Fibroblast of the aortic adventitia (primary cell): ENCODE results near the gene DENND5B. TPM values are rescaled to one million over a fixed set of nuclear protein-coding genes. Genes with fewer than 3 reads are reported as not detected.
"Not testable (repeated sequence)": the region's sequence is repeated elsewhere in the genome, so short reads cannot be mapped to it uniquely, and the experiment has no call there.

Source experiments
- DNase-seq: peaks from one replicate; pipeline ENCODE4 v3.0.0-alpha.2; 2010; ENCODE audit warnings: low read depth
- H3K4me3 ChIP-seq: 2 replicates; pipeline ENCODE4 v1.5.1; 2011; ENCODE audit warnings: low read depth, mild to moderate bottlenecking, control low read depth, low read length, moderate library complexity
- CTCF ChIP-seq: IDR thresholded peaks from 2 replicates; pipeline ENCODE4 v1.5.1; 2011; ENCODE audit warnings: mild to moderate bottlenecking, low read length, control low read depth, inconsistent platforms; ENCODE audit not compliant: insufficient read depth
- total RNA-seq: library from RNA; depleted of rRNA; stranded (reverse); fragments of >200 nt; gene quantifications from 2 replicates; pipeline ENCODE4 v1.2.3, GENCODE V29; 2012; ENCODE audit warnings: low replicate concordance

DENND5B gene
- total RNA-seq, 1 donor: 19.2 TPM

GRCh38 chr12:31570880-31571279 lies 20.1 kb downstream of the DENND5B start:
- TF ChIP-seq CTCF: no peak
- no peak for DNase-seq
- H3K4me3 ChIP-seq: no peak overlapping the region

GRCh38 chr12:31569517-31569916 lies 21.4 kb downstream of the DENND5B start:
- not testable (repeated sequence) for DNase-seq, H3K4me3 ChIP-seq

- TF ChIP-seq CTCF: no peak
- no peak overlapping the region for H3K4me3 ChIP-seq
- DNase-seq: no peak
These were observed 22.4 kb downstream of the DENND5B start for GRCh38 chr12:31568498-31568897.

- H3K4me3 ChIP-seq: no peak overlapping the region
- TF ChIP-seq CTCF: no peak
- no peak for DNase-seq
These were observed 23.9 kb downstream of the DENND5B start for GRCh38 chr12:31567029-31567428.

GRCh38 chr12:31566547-31566946 lies 24.4 kb downstream of the DENND5B start:
- TF ChIP-seq CTCF: no peak
- H3K4me3 ChIP-seq: no peak overlapping the region
- DNase-seq: no peak

GRCh38 chr12:31562594-31563328 lies 28.2 kb downstream of the DENND5B start:
- H3K4me3 ChIP-seq: no peak overlapping the region
- no peak for TF ChIP-seq CTCF
- DNase-seq: no peak

- H3K4me3 ChIP-seq: no peak overlapping the region
- no peak for DNase-seq
- no peak for TF ChIP-seq CTCF
These were observed 30.4 kb downstream of the DENND5B start for GRCh38 chr12:31560516-31560915.
